Endothelial cell of umbilical vein (primary cell): ENCODE measurements around the gene DHRS9. TPM values are rescaled to one million over a fixed set of nuclear protein-coding genes. Genes with fewer than 3 reads are reported as not detected.

Source experiments
- BruUV-seq: library from RNA; stranded (reverse); fragments of 400-500 nt; replicated peaks from 2 replicates; lab custom pipeline; 2021; lab: Mats Ljungman, UMichigan
- CTCF ChIA-PET: fragments of 300-600, 350-600 bp; sonication (Branson Sonifier 250); formaldehyde crosslinking; loops from one replicate; lab custom pipeline; 2021; ENCODE audit warnings: antibody characterized with exemption, inconsistent platforms; lab: Charles Lee
- POLR2A ChIA-PET: fragments of 300-600, 350-600 bp; sonication (Branson Sonifier 250); formaldehyde crosslinking; loops from one replicate; lab custom pipeline; 2021; ENCODE audit warnings: antibody characterized with exemption, inconsistent platforms; lab: Charles Lee
- DNase-seq: peaks from one replicate; pipeline ENCODE4 v3.0.0-alpha.2; 2011; ENCODE audit warnings: low read depth, low spot score
- FAIRE-seq: peaks from 2 replicates; lab custom pipeline; 2011; peaks lifted over from hg19 to GRCh38; lab: Jason Lieb, UNC
- H2AFZ ChIP-seq: 2 replicates; pipeline ENCODE4 v1.6.0; 2012; ENCODE audit warnings: low read depth, low read length, control low read depth, inconsistent platforms
- H3K27ac ChIP-seq: 2 replicates; pipeline ENCODE4 v1.5.1; 2011; ENCODE audit warnings: low read depth, mild to moderate bottlenecking, control low read depth, low read length, moderate library complexity; ENCODE audit not compliant: insufficient read depth
- H3K27me3 ChIP-seq, 2 experiments: 2 replicates each; pipeline versions ENCODE4 v1.6.0 to v1.6.1; 2011; ENCODE audit warnings: low read length in 2 of 2, mixed read lengths in 1 of 2; ENCODE audit not compliant: control insufficient read depth in 2 of 2, insufficient read depth in 2 of 2
- H3K36me3 ChIP-seq, 2 experiments: 2 replicates in 1 of 2; 3 replicates in 1 of 2; pipeline ENCODE4 v1.5.1; 2011; ENCODE audit warnings: low read length in 2 of 2, mild to moderate bottlenecking in 1 of 2, moderate library complexity in 1 of 2; ENCODE audit not compliant: control insufficient read depth in 2 of 2, insufficient read depth in 2 of 2; ENCODE audit errors: extremely low read depth in 1 of 2
- H3K4me1 ChIP-seq: 3 replicates; pipeline ENCODE4 v1.5.1; 2011; ENCODE audit warnings: mild to moderate bottlenecking, low read length; ENCODE audit not compliant: control insufficient read depth, insufficient read depth; ENCODE audit errors: extremely low read depth
- H3K4me2 ChIP-seq: 2 replicates; pipeline ENCODE4 v1.6.1; 2011; ENCODE audit warnings: low read length, control low read depth, mixed read lengths; ENCODE audit not compliant: insufficient read depth
- H3K4me3 ChIP-seq, 3 experiments: fragments of 200-600 bp in 1 of 3; sonication (generic), shearing (Covaris generic) in 1 of 3; replicated peaks in 1 of 3; 2 replicates each; pipeline ENCODE4 v1.5.1; 2011 to 2016; ENCODE audit warnings: control low read depth in 3 of 3, low read length in 3 of 3, mild to moderate bottlenecking in 2 of 3, inconsistent platforms in 1 of 3, low read depth in 1 of 3, moderate library complexity in 1 of 3; ENCODE audit not compliant: insufficient read depth in 1 of 3
- H3K79me2 ChIP-seq: 2 replicates; pipeline ENCODE4 v1.6.0; 2012; ENCODE audit warnings: low read length, inconsistent platforms; ENCODE audit not compliant: control insufficient read depth, insufficient read depth
- H3K9ac ChIP-seq: replicated peaks from 2 replicates; pipeline ENCODE3; 2011; ENCODE audit warnings: low read length, control low read depth; ENCODE audit not compliant: insufficient read depth; ENCODE audit errors: extremely low read depth
- H3K9me1 ChIP-seq: replicated peaks from 3 replicates; pipeline ENCODE4 v1.6.0; 2011; ENCODE audit warnings: mild to moderate bottlenecking, low read length; ENCODE audit not compliant: control insufficient read depth, insufficient read depth; ENCODE audit errors: extremely low read depth
- H3K9me3 ChIP-seq: replicated peaks from 2 replicates; pipeline ENCODE4 v1.5.1; 2012; ENCODE audit warnings: low read length, inconsistent platforms; ENCODE audit not compliant: control insufficient read depth, insufficient read depth
- H4K20me1 ChIP-seq: replicated peaks from 2 replicates; pipeline ENCODE3; 2011; ENCODE audit warnings: mild to moderate bottlenecking, low read length; ENCODE audit not compliant: control insufficient read depth, insufficient read depth; ENCODE audit errors: extremely low read depth
- CTCF ChIP-seq, 2 donors: IDR thresholded peaks; 1 replicate in 1 of 2; 2 replicates in 1 of 2; pipeline ENCODE4 v1.5.1; 2011; ENCODE audit warnings: low read length in 2 of 2, mild to moderate bottlenecking in 2 of 2, moderate library complexity in 2 of 2, control low read depth in 1 of 2, inconsistent platforms in 1 of 2, low read depth in 1 of 2; ENCODE audit not compliant: insufficient read depth in 1 of 2; ENCODE audit errors: extremely low read depth in 1 of 2
- EZH2 ChIP-seq: IDR thresholded peaks from 2 replicates; pipeline ENCODE4 v1.6.1; 2012; ENCODE audit warnings: borderline replicate concordance, low read depth, mild to moderate bottlenecking, moderate library complexity, low read length, inconsistent platforms; ENCODE audit not compliant: severe bottlenecking
- FOS ChIP-seq: IDR thresholded peaks from 2 replicates; pipeline ENCODE4 v1.6.1; 2011; ENCODE audit warnings: mild to moderate bottlenecking, low read length, moderate library complexity, borderline replicate concordance; ENCODE audit not compliant: insufficient read depth
- JUN ChIP-seq: IDR thresholded peaks from 2 replicates; pipeline ENCODE4 v1.6.1; 2011; ENCODE audit warnings: borderline replicate concordance, low read depth; ENCODE audit not compliant: insufficient read length, insufficient read depth
- MAX ChIP-seq: IDR thresholded peaks from 2 replicates; pipeline ENCODE4 v1.6.1; 2011; ENCODE audit not compliant: insufficient read depth, insufficient read length
- MYC ChIP-seq: IDR thresholded peaks from one replicate; pipeline ENCODE4 v1.6.1; 2011; ENCODE audit warnings: mild to moderate bottlenecking, low read depth, low read length
- POLR2A ChIP-seq: IDR thresholded peaks from 2 replicates; pipeline ENCODE4 v1.6.1; 2012; ENCODE audit warnings: low read depth, mild to moderate bottlenecking, control low read depth, low read length
- POLR2AphosphoS5 ChIP-seq: IDR thresholded peaks from 2 replicates; pipeline ENCODE4 v1.6.1; 2012; ENCODE audit warnings: low read depth, mild to moderate bottlenecking, control low read depth, low read length, moderate library complexity; ENCODE audit not compliant: insufficient read depth
- dilution Hi-C: fragments of 300-500 bp; cut with MboI; formaldehyde crosslinking; loops from one replicate; pipeline ENCODE4 v1.15.0; 2019; ENCODE audit warnings: low sequenced_read_pairs; ENCODE audit not compliant: extremely low pct_ligation_motif_present
- intact Hi-C: fragments of 100-400 bp; cut with micrococcal nuclease; formaldehyde crosslinking; loops from one replicate; pipeline ENCODE4 v1.10.0; 2022
- polyA plus RNA-seq, 4 experiments: library from polyadenylated mRNA; depleted of rRNA in 3 of 4; stranded (reverse) in 3 of 4; unstranded in 1 of 4; fragments of >200 nt; gene quantifications; 2 replicates each; pipeline versions ENCODE4 v1.2.1 to v1.2.3, GENCODE V29; 2011 to 2012; ENCODE audit warnings: missing spikeins in 1 of 4
- total RNA-seq: library from RNA; stranded (reverse); gene quantifications from 2 replicates; pipeline ENCODE4 v1.2.3, GENCODE V29; 2021

Gene DHRS9
- total and polyA plus RNA-seq, 2 donors (not counting 3 experiments of a cell fraction or from before 2014, with no cell fraction given): 0.40 TPM; not detected in 1

GRCh38 chr2:169114056-169114455 is 44.7 kb downstream of the DHRS9 start:
- intact Hi-C loops: no loop called here
- no peaks in the 10 kb centered on the region for H3K79me2 ChIP-seq
- POLR2A ChIA-PET: no interaction called here
- H3K36me3 ChIP-seq: no peaks in the 10 kb centered on the region
- peaks cover 11% of the 10 kb centered on the region for H3K4me1 ChIP-seq
- no peaks in the 10 kb centered on the region for H3K9me1 ChIP-seq
- dilution Hi-C loops: no loop called here
- H3K9me3 ChIP-seq: no peaks in the 10 kb centered on the region
- CTCF ChIA-PET: interaction anchor here (2.9 to 9.0 kb wide), 3 partner anchors 18 to 108 kb away, joined by 16 to 217 read pairs (median 28); no protein-coding TSS in a partner anchor
- FAIRE-seq: no peak
- H3K9ac ChIP-seq: no peak overlapping the region
- DNase-seq: no peak
- no peaks in the 10 kb centered on the region for H3K27me3 ChIP-seq
- no TSS peak for BruUV-seq
- no peak overlapping the region for H2AFZ ChIP-seq
- H4K20me1 ChIP-seq: no peaks in the 10 kb centered on the region
- H3K27ac ChIP-seq: no peak overlapping the region
- no peak overlapping the region for H3K4me2 ChIP-seq
- no peak for TF ChIP-seq POLR2AphosphoS5
- no peak for TF ChIP-seq JUN
- no peak for TF ChIP-seq EZH2
- no peak for TF ChIP-seq MAX
- TF ChIP-seq CTCF (IDR thresholded peaks at IDR 0.05; ENCODE audit: extremely low read depth in 1 of 2, insufficient read depth in 1 of 2, low read depth in 1 of 2, low read length in 2 of 2): no peak
- TF ChIP-seq MYC: no peak
- TF ChIP-seq FOS: no peak
- no peak for TF ChIP-seq POLR2A
- H3K4me3 ChIP-seq: no peak overlapping the region
